NCI-H2081 (cell line): Measurements from ENCODE around the gene MGLL.

Source experiments
- DNase-seq, 2 experiments: peaks; one replicate each; lab custom pipeline; 2025; lab: John Stamatoyannopoulos, UW

The MGLL gene

GRCh38 chr3:127835993-127836882 lies 13.9 kb upstream of the MGLL start:
- no peak for DNase-seq

- no peak for DNase-seq
Measured at GRCh38 chr3:127834771-127835170, 12.5 kb upstream of the MGLL start.

GRCh38 chr3:127833281-127834032 lies 11.1 kb upstream of the MGLL start:
- DNase-seq, result no peak

- peak; percentile 19 to 25 for DNase-seq
Measured at GRCh38 chr3:127831723-127832172, 9.4 kb upstream of the MGLL start.

- DNase-seq, result no peak
Measured at GRCh38 chr3:127829537-127829936, 7.2 kb upstream of the MGLL start.

- no peak for DNase-seq
Measured at GRCh38 chr3:127827808-127828207, 5.5 kb upstream of the MGLL start.

GRCh38 chr3:127825756-127826155 lies 3.4 kb upstream of the MGLL start:
- DNase-seq, result no peak

GRCh38 chr3:127824151-127824825 lies 2.0 kb upstream of the MGLL start:
- no peak for DNase-seq

GRCh38 chr3:127823426-127823857 lies 1.1 kb upstream of the MGLL start:
- DNase-seq, result peak in 1 of 2 experiments; percentile 34

GRCh38 chr3:127822682-127823425 lies 539 bp upstream of the MGLL start:
- peak; percentile 48 to 80 for DNase-seq

GRCh38 chr3:127821394-127821793 lies 921 bp downstream of the MGLL start:
- DNase-seq, result peak; percentile 42 to 51

- DNase-seq, result peak; percentile 75 to 89
Measured at GRCh38 chr3:127820826-127821313, 1.4 kb downstream of the MGLL start.

- peak; percentile 15 to 35 for DNase-seq
Measured at GRCh38 chr3:127820221-127820825, 2.0 kb downstream of the MGLL start.

- DNase-seq, result no peak
Measured at GRCh38 chr3:127819656-127820055, 2.7 kb downstream of the MGLL start.

- peak in 1 of 2 experiments; percentile 6 for DNase-seq
Measured at GRCh38 chr3:127819086-127819485, 3.2 kb downstream of the MGLL start.

GRCh38 chr3:127817406-127817841 lies 4.9 kb downstream of the MGLL start:
- DNase-seq, result no peak

GRCh38 chr3:127816783-127817405 lies 5.4 kb downstream of the MGLL start:
- no peak for DNase-seq

GRCh38 chr3:127815641-127816605 lies 6.4 kb downstream of the MGLL start:
- peak in 1 of 2 experiments; percentile 23 for DNase-seq

GRCh38 chr3:127815001-127815400 lies 7.3 kb downstream of the MGLL start:
- no peak for DNase-seq
